ENCODE results near the gene PIP4P1. TPM values are rescaled to one million over a fixed set of nuclear protein-coding genes. Genes with fewer than 3 reads are reported as not detected.
A peak's percentile ranks its signal among the peaks of the same experiment; 100 is the strongest.

The PIP4P1 gene
- total RNA-seq, 1 donor from 2014 or later: 40.8 TPM

GRCh38 chr14:20416223-20416622 lies 45.0 kb downstream of the PIP4P1 start:
- Mint-ChIP-seq H3K4me3 (no peak overlapping the region), H3K9me3 (no peaks in the 10 kb centered on the region), H3K27me3 (ENCODE audit: low read depth) (no peaks in the 10 kb centered on the region), H3K27ac (ENCODE audit: unreplicated experiment) (no peak overlapping the region), H3K4me1 (peaks cover 23% of the 10 kb centered on the region), H3K36me3 (ENCODE audit: low read depth) (no peaks in the 10 kb centered on the region)
- TF ChIP-seq CTCF (conservative IDR thresholded peaks at IDR 0.05): no peak
- no peak for DNase-seq (ENCODE audit: low read depth, low spot score)

- DNase-seq (ENCODE audit: low read depth, low spot score): peak; percentile 17
- Mint-ChIP-seq H3K36me3 (ENCODE audit: low read depth) (no peaks in the 10 kb centered on the region), H3K27ac (ENCODE audit: unreplicated experiment) (no peak overlapping the region), H3K4me1 (peaks cover 23% of the 10 kb centered on the region), H3K27me3 (ENCODE audit: low read depth) (no peaks in the 10 kb centered on the region), H3K9me3 (no peaks in the 10 kb centered on the region), H3K4me3 (peak overlapping the region; percentile 29)
- TF ChIP-seq CTCF (conservative IDR thresholded peaks at IDR 0.05): peak; percentile 67
Measured at GRCh38 chr14:20415782-20416206, 45.4 kb downstream of the PIP4P1 start.

DNA sequence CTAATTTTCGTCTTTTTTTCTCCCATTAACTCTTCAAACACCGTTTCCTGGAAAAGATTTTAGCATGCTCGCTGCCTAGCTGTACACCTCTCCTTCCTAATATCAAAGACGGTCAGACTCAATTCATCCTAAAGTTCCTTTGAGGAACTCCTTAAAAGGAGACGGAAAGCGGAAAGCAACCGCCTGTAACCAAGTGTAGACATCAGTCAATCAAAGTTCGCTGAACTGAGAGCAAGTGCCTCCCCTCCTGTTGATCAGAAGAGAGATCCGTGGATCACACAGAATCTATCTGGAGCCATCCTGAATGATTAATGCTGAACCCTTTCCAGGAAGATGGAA lies 47.5 kb downstream of the PIP4P1 start:
- Mint-ChIP-seq H3K9me3 (no peaks in the 10 kb centered on the region), H3K36me3 (ENCODE audit: low read depth) (no peaks in the 10 kb centered on the region), H3K4me1 (peaks cover 23% of the 10 kb centered on the region), H3K27ac (ENCODE audit: unreplicated experiment) (peak overlapping the region; percentile 68), H3K27me3 (ENCODE audit: low read depth) (no peaks in the 10 kb centered on the region), H3K4me3 (peak overlapping the region; percentile 90)
- no peak for DNase-seq (ENCODE audit: low read depth, low spot score)
- TF ChIP-seq CTCF (conservative IDR thresholded peaks at IDR 0.05): no peak

- no peaks in the 10 kb centered on the region for H3K27me3 Mint-ChIP-seq (ENCODE audit: low read depth)
- no peaks in the 10 kb centered on the region for H3K36me3 Mint-ChIP-seq (ENCODE audit: low read depth)
- H3K4me3 Mint-ChIP-seq: peak within 1 kb of the TSS; percentile 90
- no peaks in the 10 kb centered on the region for H3K9me3 Mint-ChIP-seq
- peaks cover 23% of the 10 kb centered on the region for H3K4me1 Mint-ChIP-seq
- H3K27ac Mint-ChIP-seq (ENCODE audit: unreplicated experiment): peak within 1 kb of the TSS; percentile 87
- DNase-seq (ENCODE audit: low read depth, low spot score): peak; percentile 72
- TF ChIP-seq CTCF (conservative IDR thresholded peaks at IDR 0.05): no peak
Measured at GRCh38 chr14:20412876-20413743, 48.1 kb downstream of the PIP4P1 start, which contains the start of gene TEP1. TSS of gene TEP1 (minus strand) at chr14:20413501. CDS start at chr14:20408439, 5,062 bp downstream.

DNA sequence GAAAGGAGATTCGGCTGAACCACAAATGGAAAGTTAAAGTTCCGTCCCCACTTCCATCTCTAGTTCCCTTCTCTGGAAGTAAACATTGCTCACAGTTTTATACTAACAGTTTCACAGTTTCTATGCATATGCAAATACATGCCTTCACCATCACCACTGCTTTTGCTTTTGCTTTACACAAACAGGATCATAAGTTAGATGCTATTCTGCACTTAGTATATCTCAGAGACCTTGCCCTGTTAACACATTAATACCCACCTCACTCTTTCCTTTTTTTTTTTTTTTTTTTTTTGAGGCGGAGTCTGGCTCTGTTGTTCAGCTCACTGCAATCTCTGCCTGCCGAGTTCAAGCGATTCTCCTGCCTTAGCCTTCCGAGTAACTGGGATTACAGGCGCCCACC lies 48.8 kb downstream of the PIP4P1 start:
- Mint-ChIP-seq H3K4me1 (peaks cover 23% of the 10 kb centered on the region), H3K4me3 (peak overlapping the region; percentile 90), H3K9me3 (no peaks in the 10 kb centered on the region), H3K27ac (ENCODE audit: unreplicated experiment) (peak overlapping the region; percentile 87), H3K27me3 (ENCODE audit: low read depth) (no peaks in the 10 kb centered on the region), H3K36me3 (ENCODE audit: low read depth) (no peaks in the 10 kb centered on the region)
- no peak for DNase-seq (ENCODE audit: low read depth, low spot score)
- TF ChIP-seq CTCF (conservative IDR thresholded peaks at IDR 0.05): no peak

Data from neural crest cell (in vitro differentiated cells).